ENCODE results near the gene ERBB4.

ERBB4 gene

GRCh38 chr2:211498551-211499205 lies 1039.9 kb downstream of the ERBB4 start:
- DNase-seq = no peak

GRCh38 chr2:211495339-211495738 lies 1043.3 kb downstream of the ERBB4 start:
- no peak for DNase-seq

GRCh38 chr2:211494536-211494935 lies 1044.1 kb downstream of the ERBB4 start:
- no peak for DNase-seq

GRCh38 chr2:211494085-211494484 lies 1044.5 kb downstream of the ERBB4 start:
- DNase-seq = no peak

- no peak for DNase-seq
Observed at GRCh38 chr2:211487733-211488132, 1050.9 kb downstream of the ERBB4 start.

- no peak for DNase-seq
Observed at GRCh38 chr2:211479536-211480150, 1059.0 kb downstream of the ERBB4 start.

GRCh38 chr2:211477537-211478275 lies 1060.9 kb downstream of the ERBB4 start:
- DNase-seq = no peak

- no peak for DNase-seq
Observed at GRCh38 chr2:211473116-211473515, 1065.5 kb downstream of the ERBB4 start.

GRCh38 chr2:211469664-211470059 lies 1068.9 kb downstream of the ERBB4 start:
- DNase-seq = no peak

GRCh38 chr2:211468877-211469663 lies 1069.5 kb downstream of the ERBB4 start:
- DNase-seq = no peak

GRCh38 chr2:211468217-211468616 lies 1070.4 kb downstream of the ERBB4 start:
- DNase-seq = no peak

GRCh38 chr2:211463397-211463796 lies 1075.2 kb downstream of the ERBB4 start:
- DNase-seq = no peak

- DNase-seq = no peak
Observed at GRCh38 chr2:211458974-211459373, 1079.6 kb downstream of the ERBB4 start.

- DNase-seq = no peak
Observed at GRCh38 chr2:211457325-211457724, 1081.3 kb downstream of the ERBB4 start.

- no peak for DNase-seq
Observed at GRCh38 chr2:211455216-211455841, 1083.3 kb downstream of the ERBB4 start.

- no peak for DNase-seq
Observed at GRCh38 chr2:211454679-211455078, 1083.9 kb downstream of the ERBB4 start.

GRCh38 chr2:211453311-211453887 lies 1085.2 kb downstream of the ERBB4 start:
- DNase-seq = no peak

- DNase-seq = no peak
Observed at GRCh38 chr2:211451642-211452041, 1087.0 kb downstream of the ERBB4 start.

GRCh38 chr2:211449819-211450218 lies 1088.8 kb downstream of the ERBB4 start:
- DNase-seq = no peak

GRCh38 chr2:211447548-211447947 lies 1091.1 kb downstream of the ERBB4 start:
- no peak for DNase-seq

- DNase-seq = no peak
Observed at GRCh38 chr2:211440107-211440506, 1098.5 kb downstream of the ERBB4 start.

GRCh38 chr2:211439011-211439410 lies 1099.6 kb downstream of the ERBB4 start:
- DNase-seq = no peak

Measured in GF-D8 (cell line).